ENCODE measurements around the gene TAF1B. TPM values are rescaled to one million over a fixed set of nuclear protein-coding genes. Genes with fewer than 3 reads are reported as not detected.

TAF1B gene
- total and polyA plus RNA-seq, 10 of the 15 experiments (the other 5 are each of a cell fraction or from before 2014, with no cell fraction given) = 8.1 to 18.3 (median 12.4) TPM

DNA sequence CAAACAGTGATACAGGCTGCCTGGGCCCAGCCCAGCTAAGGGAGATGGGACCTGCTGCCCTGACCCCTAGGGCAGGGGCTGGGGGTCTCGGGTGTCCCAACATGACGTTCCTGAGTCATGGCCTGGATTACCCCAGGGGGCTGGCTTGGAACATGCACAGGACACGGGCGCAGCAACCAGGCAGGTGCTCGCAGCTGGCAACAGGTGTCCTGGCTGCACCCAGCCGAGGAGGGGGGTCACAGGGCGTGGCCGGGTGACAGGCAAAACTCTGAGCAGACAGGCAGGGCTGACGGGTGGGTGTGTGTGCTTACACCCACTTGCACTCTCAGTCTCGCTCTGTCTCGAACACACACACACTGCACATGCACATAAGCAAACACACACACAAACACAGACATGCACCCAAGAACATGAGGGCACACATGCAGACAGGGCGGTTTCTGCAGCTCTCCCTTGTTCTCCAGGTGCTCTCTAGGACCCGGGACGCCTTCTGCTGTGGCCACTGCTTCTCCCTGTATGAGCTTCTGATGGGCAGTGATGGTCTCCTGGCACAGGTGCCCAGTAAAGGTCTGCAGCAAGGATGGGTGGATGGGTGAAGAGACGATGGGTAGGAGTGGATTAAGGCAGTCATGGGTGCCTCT, 33.7 kb upstream of the TAF1B start:
- ChIA-PET CTCF (interaction anchor here (0.7 to 0.9 kb wide), 2 partner anchors 9 to 334 kb away, joined by 3 read pairs; no protein-coding TSS in a partner anchor), SMC1A (ENCODE audit: uncharacterized antibody, unreplicated experiment) (no interaction called here), POLR2A (no interaction called here), RAD21 (ENCODE audit: unreplicated experiment) (no interaction called here)
- in situ Hi-C loops (cut with MboI) = loop anchor here (5.0 to 10.0 kb wide), 2 partner anchors 238 to 625 kb away; no protein-coding TSS in a partner anchor
- Histone ChIP-seq H3K4me2 (ENCODE audit: control insufficient read depth, insufficient read depth) (no peak overlapping the region), H3K79me2 (ENCODE audit: control insufficient read depth, insufficient read depth, low read length) (no peaks in the 10 kb centered on the region), H3K36me3 (ENCODE audit: control insufficient read depth in 2 of 2, insufficient read depth in 2 of 2, low read length in 1 of 2) (no peaks in the 10 kb centered on the region), H3K4me1 (ENCODE audit: control insufficient read depth, insufficient read depth, low read length) (no peaks in the 10 kb centered on the region), H3K27ac (ENCODE audit: control insufficient read depth, insufficient read depth) (no peak overlapping the region), H3K9ac (ENCODE audit: control insufficient read depth, insufficient read depth, low read length) (no peak overlapping the region), H2AFZ (ENCODE audit: control insufficient read depth, low read depth, low read length) (no peak overlapping the region), H3K4me3 (no peak overlapping the region), H3K27me3 (replicated peaks in 1 of 2; ENCODE audit: control insufficient read depth in 2 of 2, insufficient read depth in 2 of 2, low read length in 1 of 2) (no peaks in the 10 kb centered on the region; a peak in 2 of 4 replicates), H4K20me1 (ENCODE audit: control insufficient read depth, insufficient read depth) (no peaks in the 10 kb centered on the region), H3K9me3 (replicated peaks; ENCODE audit: control insufficient read depth, insufficient read depth, low read length) (no peaks in the 10 kb centered on the region)
- intact Hi-C loops (cut with micrococcal nuclease; ENCODE audit: unreplicated experiment) = loop anchor here (10.0 kb wide), 1 partner anchor 625 kb away; no protein-coding TSS in a partner anchor
- DNase-seq (ENCODE audit: low read depth, low spot score) (no peak), ATAC-seq (no peak), FAIRE-seq (no peak)
- BruUV-seq (replicated peaks) = no TSS peak
- 19% methylated on average over 15 of the region's 15 CpGs for WGBS (ENCODE audit: insufficient coverage, insufficient replicate concordance, low lambda C conversion rate, missing lambda C conversion rate)
- TF ChIP-seq, protein P1, sequence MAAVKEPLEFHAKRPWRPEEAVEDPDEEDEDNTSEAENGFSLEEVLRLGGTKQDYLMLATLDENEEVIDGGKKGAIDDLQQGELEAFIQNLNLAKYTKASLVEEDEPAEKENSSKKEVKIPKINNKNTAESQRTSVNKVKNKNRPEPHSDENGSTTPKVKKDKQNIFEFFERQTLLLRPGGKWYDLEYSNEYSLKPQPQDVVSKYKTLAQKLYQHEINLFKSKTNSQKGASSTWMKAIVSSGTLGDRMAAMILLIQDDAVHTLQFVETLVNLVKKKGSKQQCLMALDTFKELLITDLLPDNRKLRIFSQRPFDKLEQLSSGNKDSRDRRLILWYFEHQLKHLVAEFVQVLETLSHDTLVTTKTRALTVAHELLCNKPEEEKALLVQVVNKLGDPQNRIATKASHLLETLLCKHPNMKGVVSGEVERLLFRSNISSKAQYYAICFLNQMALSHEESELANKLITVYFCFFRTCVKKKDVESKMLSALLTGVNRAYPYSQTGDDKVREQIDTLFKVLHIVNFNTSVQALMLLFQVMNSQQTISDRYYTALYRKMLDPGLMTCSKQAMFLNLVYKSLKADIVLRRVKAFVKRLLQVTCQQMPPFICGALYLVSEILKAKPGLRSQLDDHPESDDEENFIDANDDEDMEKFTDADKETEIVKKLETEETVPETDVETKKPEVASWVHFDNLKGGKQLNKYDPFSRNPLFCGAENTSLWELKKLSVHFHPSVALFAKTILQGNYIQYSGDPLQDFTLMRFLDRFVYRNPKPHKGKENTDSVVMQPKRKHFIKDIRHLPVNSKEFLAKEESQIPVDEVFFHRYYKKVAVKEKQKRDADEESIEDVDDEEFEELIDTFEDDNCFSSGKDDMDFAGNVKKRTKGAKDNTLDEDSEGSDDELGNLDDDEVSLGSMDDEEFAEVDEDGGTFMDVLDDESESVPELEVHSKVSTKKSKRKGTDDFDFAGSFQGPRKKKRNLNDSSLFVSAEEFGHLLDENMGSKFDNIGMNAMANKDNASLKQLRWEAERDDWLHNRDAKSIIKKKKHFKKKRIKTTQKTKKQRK (IDR thresholded peaks at IDR 0.05; ENCODE audit: low read depth, low read length) = no peak
- TF ChIP-seq, protein P2, sequence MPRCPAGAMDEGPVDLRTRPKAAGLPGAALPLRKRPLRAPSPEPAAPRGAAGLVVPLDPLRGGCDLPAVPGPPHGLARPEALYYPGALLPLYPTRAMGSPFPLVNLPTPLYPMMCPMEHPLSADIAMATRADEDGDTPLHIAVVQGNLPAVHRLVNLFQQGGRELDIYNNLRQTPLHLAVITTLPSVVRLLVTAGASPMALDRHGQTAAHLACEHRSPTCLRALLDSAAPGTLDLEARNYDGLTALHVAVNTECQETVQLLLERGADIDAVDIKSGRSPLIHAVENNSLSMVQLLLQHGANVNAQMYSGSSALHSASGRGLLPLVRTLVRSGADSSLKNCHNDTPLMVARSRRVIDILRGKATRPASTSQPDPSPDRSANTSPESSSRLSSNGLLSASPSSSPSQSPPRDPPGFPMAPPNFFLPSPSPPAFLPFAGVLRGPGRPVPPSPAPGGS (IDR thresholded peaks at IDR 0.05; ENCODE audit: borderline replicate concordance, insufficient read depth, low read depth, low read length, poor library complexity, severe bottlenecking) = no peak
- TF ChIP-seq, protein P3, sequence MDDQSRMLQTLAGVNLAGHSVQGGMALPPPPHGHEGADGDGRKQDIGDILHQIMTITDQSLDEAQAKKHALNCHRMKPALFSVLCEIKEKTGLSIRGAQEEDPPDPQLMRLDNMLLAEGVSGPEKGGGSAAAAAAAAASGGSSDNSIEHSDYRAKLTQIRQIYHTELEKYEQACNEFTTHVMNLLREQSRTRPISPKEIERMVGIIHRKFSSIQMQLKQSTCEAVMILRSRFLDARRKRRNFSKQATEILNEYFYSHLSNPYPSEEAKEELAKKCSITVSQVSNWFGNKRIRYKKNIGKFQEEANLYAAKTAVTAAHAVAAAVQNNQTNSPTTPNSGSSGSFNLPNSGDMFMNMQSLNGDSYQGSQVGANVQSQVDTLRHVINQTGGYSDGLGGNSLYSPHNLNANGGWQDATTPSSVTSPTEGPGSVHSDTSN (IDR thresholded peaks at IDR 0.05; ENCODE audit: insufficient replicate concordance, low read depth, low read length) = no peak
- TF ChIP-seq POLR2AphosphoS2 (IDR thresholded peaks at IDR 0.05; ENCODE audit: low read depth, low read length) = no peak
- TF ChIP-seq, protein P4, sequence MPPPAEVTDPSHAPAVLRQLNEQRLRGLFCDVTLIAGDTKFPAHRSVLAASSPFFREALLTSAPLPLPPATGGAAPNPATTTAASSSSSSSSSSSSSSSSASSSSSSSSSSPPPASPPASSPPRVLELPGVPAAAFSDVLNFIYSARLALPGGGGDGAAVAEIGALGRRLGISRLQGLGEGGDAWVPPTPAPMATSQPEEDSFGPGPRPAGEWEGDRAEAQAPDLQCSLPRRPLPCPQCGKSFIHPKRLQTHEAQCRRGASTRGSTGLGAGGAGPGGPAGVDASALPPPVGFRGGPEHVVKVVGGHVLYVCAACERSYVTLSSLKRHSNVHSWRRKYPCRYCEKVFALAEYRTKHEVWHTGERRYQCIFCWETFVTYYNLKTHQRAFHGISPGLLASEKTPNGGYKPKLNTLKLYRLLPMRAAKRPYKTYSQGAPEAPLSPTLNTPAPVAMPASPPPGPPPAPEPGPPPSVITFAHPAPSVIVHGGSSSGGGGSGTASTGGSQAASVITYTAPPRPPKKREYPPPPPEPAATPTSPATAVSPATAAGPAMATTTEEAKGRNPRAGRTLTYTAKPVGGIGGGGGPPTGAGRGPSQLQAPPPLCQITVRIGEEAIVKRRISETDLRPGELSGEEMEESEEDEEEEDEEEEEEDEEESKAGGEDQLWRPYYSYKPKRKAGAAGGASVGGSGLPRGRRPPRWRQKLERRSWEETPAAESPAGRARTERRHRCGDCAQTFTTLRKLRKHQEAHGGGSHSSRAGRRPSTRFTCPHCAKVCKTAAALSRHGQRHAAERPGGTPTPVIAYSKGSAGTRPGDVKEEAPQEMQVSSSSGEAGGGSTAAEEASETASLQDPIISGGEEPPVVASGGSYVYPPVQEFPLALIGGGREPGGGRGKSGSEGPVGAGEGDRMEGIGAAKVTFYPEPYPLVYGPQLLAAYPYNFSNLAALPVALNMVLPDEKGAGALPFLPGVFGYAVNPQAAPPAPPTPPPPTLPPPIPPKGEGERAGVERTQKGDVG (CRISPR knock-in tag; IDR thresholded peaks at IDR 0.05) = no peak
- TF ChIP-seq JUNB (IDR thresholded peaks at IDR 0.05) = no peak
- TF ChIP-seq ATF7 (IDR thresholded peaks at IDR 0.05; ENCODE audit: low read depth) = no peak

Data from GM12878 (cell line).